Loucy (cell line): ENCODE measurements around the gene FSTL4.

Experiments used
- H2AFZ ChIP-seq: fragments of 200-600 bp; sonication (generic); 2 replicates; pipeline ENCODE4 v1.6.0; 2016; ENCODE audit warnings: antibody characterized with exemption, mild to moderate bottlenecking, low read length, moderate library complexity
- H3F3A ChIP-seq: fragments of 200-600 bp; 2 replicates; pipeline ENCODE4 v1.6.0; 2016; ENCODE audit warnings: antibody characterized with exemption, low read depth, mild to moderate bottlenecking
- H3K27me3 ChIP-seq: fragments of 200-600 bp; sonication (generic); 2 replicates; pipeline ENCODE4 v1.6.1; 2014; ENCODE audit warnings: low read length, mild to moderate bottlenecking; ENCODE audit not compliant: insufficient read depth, poor library complexity, severe bottlenecking
- H3K36me3 ChIP-seq: fragments of 200-600 bp; sonication (generic); 2 replicates; pipeline ENCODE4 v1.6.1; 2016; ENCODE audit warnings: low read length; ENCODE audit not compliant: insufficient read depth
- H3K4me1 ChIP-seq: fragments of 200-600 bp; sonication (generic); 2 replicates; pipeline ENCODE4 v1.5.1; 2014; ENCODE audit warnings: low read length, mild to moderate bottlenecking; ENCODE audit not compliant: insufficient read depth, poor library complexity, severe bottlenecking
- H3K4me2 ChIP-seq: fragments of 200-600 bp; sonication (generic); 2 replicates; pipeline ENCODE4 v1.6.0; 2014; ENCODE audit warnings: antibody characterized with exemption, low read length, low read depth, mild to moderate bottlenecking; ENCODE audit not compliant: poor library complexity, severe bottlenecking
- H3K4me3 ChIP-seq: fragments of 200-600 bp; sonication (generic); 2 replicates; pipeline ENCODE4 v1.5.1; 2014; ENCODE audit warnings: low read length, mild to moderate bottlenecking, mixed read lengths; ENCODE audit not compliant: poor library complexity, severe bottlenecking
- H3K79me2 ChIP-seq: fragments of 200-600 bp; sonication (generic); 2 replicates; pipeline ENCODE4 v1.6.1; 2014; ENCODE audit warnings: low read length; ENCODE audit not compliant: insufficient read depth
- H3K9ac ChIP-seq: fragments of 200-600 bp; sonication (generic); 2 replicates; pipeline ENCODE4 v1.6.0; 2014; ENCODE audit warnings: mild to moderate bottlenecking, low read depth, low read length, moderate library complexity; ENCODE audit not compliant: poor library complexity, severe bottlenecking
- H3K9me2 ChIP-seq: fragments of 200-600 bp; sonication (generic); replicated peaks from 2 replicates; pipeline ENCODE4 v1.6.1; 2016; ENCODE audit warnings: low read depth, low read length, mixed read lengths
- H3K9me3 ChIP-seq: fragments of 200-600 bp; sonication (generic); 2 replicates; pipeline ENCODE4 v1.6.1; 2014; ENCODE audit warnings: mild to moderate bottlenecking, antibody characterized with exemption, low read length, low read depth; ENCODE audit not compliant: insufficient read depth
- H4K20me1 ChIP-seq: fragments of 200-600 bp; sonication (generic); 2 replicates; pipeline ENCODE4 v1.6.0; 2014; ENCODE audit warnings: antibody characterized with exemption, low read length, mild to moderate bottlenecking; ENCODE audit not compliant: insufficient read depth, poor library complexity, severe bottlenecking
- CTCF ChIP-seq: fragments of 200-600 bp; sonication (generic); conservative IDR thresholded peaks from 2 replicates; pipeline ENCODE4 v1.5.1; 2014; ENCODE audit warnings: mild to moderate bottlenecking, antibody characterized with exemption, low read length
- EZH2phosphoT487 ChIP-seq: fragments of 200-600 bp; IDR thresholded peaks from 2 replicates; pipeline ENCODE4 v1.6.1; 2018; ENCODE audit warnings: antibody characterized with exemption, mild to moderate bottlenecking, moderate library complexity, borderline replicate concordance

FSTL4 gene

GRCh38 chr5:133556551-133556950 lies 55.8 kb downstream of the FSTL4 start:
- no peaks in the 10 kb centered on the region for H3K4me1 ChIP-seq

GRCh38 chr5:133554279-133554678 lies 58.1 kb downstream of the FSTL4 start:
- H3K27me3 ChIP-seq, result no peaks in the 10 kb centered on the region
- no peak overlapping the region for H2AFZ ChIP-seq
- no peaks in the 10 kb centered on the region for H3K4me1 ChIP-seq
- no peaks in the 10 kb centered on the region for H3K9me3 ChIP-seq
- H3K79me2 ChIP-seq, result no peaks in the 10 kb centered on the region
- H3K9ac ChIP-seq, result no peak overlapping the region
- H3K9me2 ChIP-seq, result no peaks in the 10 kb centered on the region
- no peak for TF ChIP-seq CTCF
- H3K4me3 ChIP-seq, result no peak overlapping the region
- no peaks in the 10 kb centered on the region for H3K36me3 ChIP-seq
- no peaks in the 10 kb centered on the region for H4K20me1 ChIP-seq
- H3K4me2 ChIP-seq, result no peak overlapping the region
- no peaks in the 10 kb centered on the region for H3F3A ChIP-seq

More at GRCh38 chr5:133556551-133556950, 55.8 kb downstream of the FSTL4 start:
- H3F3A ChIP-seq, result no peaks in the 10 kb centered on the region
- no peak overlapping the region for H3K4me3 ChIP-seq
- no peaks in the 10 kb centered on the region for H3K36me3 ChIP-seq
- no peaks in the 10 kb centered on the region for H4K20me1 ChIP-seq
- H3K27me3 ChIP-seq, result no peaks in the 10 kb centered on the region
- H3K9me2 ChIP-seq, result no peaks in the 10 kb centered on the region
- no peak overlapping the region for H3K4me2 ChIP-seq
- H2AFZ ChIP-seq, result no peak overlapping the region
- no peaks in the 10 kb centered on the region for H3K79me2 ChIP-seq
- TF ChIP-seq EZH2phosphoT487 (no peak), CTCF (no peak)
- no peaks in the 10 kb centered on the region for H3K9me3 ChIP-seq
- H3K9ac ChIP-seq, result no peak overlapping the region

- TF ChIP-seq EZH2phosphoT487 (no peak), CTCF (peak; percentile 59)
- H2AFZ ChIP-seq, result peak overlapping the region; percentile 36; the same call in 1 of the 2 replicates
- no peak overlapping the region for H3K4me3 ChIP-seq
- no peaks in the 10 kb centered on the region for H3F3A ChIP-seq
- H3K36me3 ChIP-seq, result no peaks in the 10 kb centered on the region
- no peaks in the 10 kb centered on the region for H3K9me2 ChIP-seq
- H3K4me1 ChIP-seq, result no peaks in the 10 kb centered on the region
- no peaks in the 10 kb centered on the region for H3K9me3 ChIP-seq
- no peaks in the 10 kb centered on the region for H4K20me1 ChIP-seq
- H3K4me2 ChIP-seq, result no peak overlapping the region
- no peaks in the 10 kb centered on the region for H3K79me2 ChIP-seq
- no peak overlapping the region for H3K9ac ChIP-seq
- no peaks in the 10 kb centered on the region for H3K27me3 ChIP-seq
Observed at GRCh38 chr5:133552925-133553525, 59.3 kb downstream of the FSTL4 start.
